CMK (cell line): ENCODE results near the gene CADPS2.

Experiments
- DNase-seq: peaks from one replicate; pipeline ENCODE4 v3.0.0-alpha.2; 2010; ENCODE audit warnings: low read depth

Gene CADPS2

GRCh38 chr7:122886357-122887081, at the start of gene CADPS2:
TSS of gene CADPS2 (minus strand) at chr7:122886460. CDS start at chr7:122886337, 123 bp downstream.
- no peak for DNase-seq

- no peak for DNase-seq
These were observed 49.4 kb upstream of the CADPS2 start for GRCh38 chr7:122935620-122936019.

GRCh38 chr7:122919643-122920181, 33.5 kb upstream of the CADPS2 start:
- DNase-seq = no peak

GRCh38 chr7:122914812-122915211, 28.6 kb upstream of the CADPS2 start:
- no peak for DNase-seq

GRCh38 chr7:122913608-122914007, 27.3 kb upstream of the CADPS2 start:
- no peak for DNase-seq

- DNase-seq = no peak
These were observed 16.7 kb upstream of the CADPS2 start for GRCh38 chr7:122902751-122903495.

- no peak for DNase-seq
These were observed 15.0 kb upstream of the CADPS2 start for GRCh38 chr7:122901250-122901649.

- DNase-seq = no peak
These were observed 10.2 kb upstream of the CADPS2 start for GRCh38 chr7:122896509-122896908.

- no peak for DNase-seq
These were observed 7.2 kb upstream of the CADPS2 start for GRCh38 chr7:122893486-122893885.

- no peak for DNase-seq
These were observed 2.9 kb upstream of the CADPS2 start for GRCh38 chr7:122889116-122889515.

- no peak for DNase-seq
These were observed 1.6 kb upstream of the CADPS2 start for GRCh38 chr7:122887848-122888247.

GRCh38 chr7:122887198-122887597, 938 bp upstream of the CADPS2 start:
- DNase-seq = no peak

GRCh38 chr7:122885583-122886356, 490 bp downstream of the CADPS2 start:
- no peak for DNase-seq

GRCh38 chr7:122884186-122884585, 2.1 kb downstream of the CADPS2 start:
- DNase-seq = no peak

GRCh38 chr7:122883049-122883680, 3.1 kb downstream of the CADPS2 start:
- DNase-seq = no peak

GRCh38 chr7:122881324-122881723, 4.9 kb downstream of the CADPS2 start:
- no peak for DNase-seq

- DNase-seq = no peak
These were observed 17.0 kb downstream of the CADPS2 start for GRCh38 chr7:122869260-122869659.

GRCh38 chr7:122867471-122867980, 18.7 kb downstream of the CADPS2 start:
- no peak for DNase-seq

GRCh38 chr7:122864838-122865237, 21.4 kb downstream of the CADPS2 start:
- no peak for DNase-seq

- DNase-seq = no peak
These were observed 22.2 kb downstream of the CADPS2 start for GRCh38 chr7:122864016-122864415.

- DNase-seq = no peak
These were observed 27.9 kb downstream of the CADPS2 start for GRCh38 chr7:122858320-122858719.

- no peak for DNase-seq
These were observed 35.7 kb downstream of the CADPS2 start for GRCh38 chr7:122850528-122850927.
